HT-29 (cell line): Measurements from ENCODE around the gene PCARE. TPM values are rescaled to one million over a fixed set of nuclear protein-coding genes. Genes with fewer than 3 reads are reported as not detected.

ENCODE experiments used
- DNase-seq: peaks from one replicate; pipeline ENCODE4 v3.0.0-alpha.2; 2015; ENCODE audit warnings: low spot score
- total RNA-seq: library from RNA; depleted of rRNA; stranded (reverse); fragments of >200 nt; shearing (Covaris generic); gene quantifications from 2 replicates; pipeline ENCODE4 v1.2.3, GENCODE V29; 2014

Gene PCARE
- total RNA-seq, 1 experiment from 2014 or later = not detected

DNA sequence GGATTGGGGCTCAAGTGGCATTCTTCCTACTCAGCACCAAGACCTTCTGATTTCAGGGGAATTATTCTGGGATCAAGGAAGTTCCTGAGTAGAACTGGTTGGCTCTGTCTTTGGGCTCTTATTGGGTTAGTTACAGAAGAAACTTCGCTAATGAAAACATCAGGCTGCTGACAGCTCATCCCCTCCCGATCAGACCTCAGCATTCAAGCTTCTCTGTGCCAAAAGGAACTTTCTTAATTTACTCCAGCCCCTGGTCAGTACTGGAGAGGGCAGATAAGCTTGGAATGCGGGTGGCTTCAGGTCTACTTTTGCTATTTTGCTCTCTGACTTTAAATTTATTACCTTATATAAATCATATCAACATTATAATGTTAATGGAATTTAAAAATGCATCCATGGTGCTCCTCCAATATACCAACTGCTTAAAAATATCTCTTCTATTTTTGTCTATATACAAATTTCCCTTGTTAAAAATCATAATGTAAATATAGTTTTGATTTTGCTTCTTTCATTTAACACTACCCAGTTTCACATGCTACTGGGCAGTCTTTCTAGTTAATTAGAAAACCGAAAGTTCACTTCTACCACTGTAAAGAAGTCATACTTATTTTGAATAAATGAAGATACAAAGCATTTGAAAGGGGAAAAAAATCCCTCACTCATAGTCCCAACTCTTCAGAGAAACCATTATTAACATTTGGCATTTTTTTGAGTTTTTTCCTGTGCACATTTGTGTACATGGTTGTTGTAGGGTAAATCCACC is 34.4 kb downstream of the PCARE start:
- DNase-seq = no peak

DNA sequence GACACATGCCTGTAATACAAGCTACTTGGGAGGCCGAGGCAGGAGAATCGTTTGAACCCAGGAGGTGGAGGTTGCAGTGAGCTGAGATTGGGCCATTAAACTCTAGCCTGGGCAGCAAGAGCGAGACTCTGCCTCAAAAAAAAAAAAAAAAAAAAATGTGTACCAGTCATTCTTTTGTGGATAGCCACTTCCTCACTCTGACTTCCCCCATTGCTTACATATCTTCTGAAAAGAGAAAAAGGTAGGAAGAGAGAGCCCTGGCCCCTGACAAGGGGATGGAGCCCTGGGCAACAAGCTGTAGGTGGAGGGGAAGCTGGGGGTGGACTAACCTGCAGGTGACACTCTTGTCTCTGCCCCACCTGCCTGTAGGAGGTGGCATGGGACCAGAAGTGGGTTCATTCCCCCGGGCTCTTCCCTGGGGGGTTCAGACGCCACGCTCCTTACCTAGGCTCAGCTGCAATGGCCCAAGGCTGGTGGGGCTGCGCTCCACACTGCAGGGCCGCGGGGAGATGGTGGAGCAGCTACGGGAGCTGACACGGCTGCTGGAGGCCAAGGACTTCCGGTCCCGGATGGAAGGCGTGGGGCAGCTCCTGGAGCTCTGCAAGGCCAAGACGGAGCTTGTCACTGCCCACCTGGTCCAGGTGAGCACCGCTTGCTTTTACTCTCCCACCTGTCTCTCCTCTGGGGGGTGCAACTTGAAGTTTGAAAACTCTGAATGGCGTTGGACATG is 39.1 kb downstream of the PCARE start:
- no peak for DNase-seq

DNA sequence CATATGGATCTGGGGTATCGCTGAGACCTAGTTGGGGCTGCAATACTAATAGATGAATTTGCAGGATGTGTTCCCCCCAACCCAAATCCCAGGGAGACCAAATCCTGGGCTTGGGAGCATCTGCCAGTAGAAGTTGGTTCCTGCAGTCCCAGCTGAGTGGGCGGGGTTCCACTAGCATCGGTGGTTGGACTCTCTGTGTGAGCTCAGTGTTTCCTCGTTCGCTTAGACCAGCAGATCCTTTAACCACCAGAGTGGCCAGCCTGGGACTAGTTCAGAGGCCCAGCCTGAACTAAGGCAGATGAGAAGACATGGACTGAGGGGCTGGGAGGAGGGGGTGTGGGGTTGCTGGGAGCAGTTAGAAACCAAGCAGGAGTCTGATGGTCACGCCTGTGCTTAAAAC is 40.7 kb downstream of the PCARE start:
- peak; percentile 29 for DNase-seq

DNA sequence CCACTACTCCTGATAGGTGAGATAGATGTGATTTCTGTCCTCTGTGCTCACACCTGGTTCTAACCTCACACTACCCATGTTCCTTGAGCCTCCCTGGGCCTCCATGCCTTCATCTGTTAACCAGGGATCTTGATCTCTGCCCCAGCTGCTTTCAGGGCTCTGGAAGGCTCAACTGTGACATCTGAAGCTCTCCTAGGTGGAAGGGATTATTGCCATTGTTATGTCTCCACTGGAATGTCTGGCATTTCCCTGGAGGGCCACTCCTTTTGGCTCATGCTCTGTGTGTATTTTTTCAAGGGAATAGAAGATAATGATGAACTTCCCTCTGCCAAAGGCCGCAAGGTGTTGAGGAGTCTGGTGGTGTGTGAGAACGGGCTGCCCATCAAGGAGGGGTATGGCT is 41.2 kb downstream of the PCARE start:
- peak; percentile 43 for DNase-seq

DNA sequence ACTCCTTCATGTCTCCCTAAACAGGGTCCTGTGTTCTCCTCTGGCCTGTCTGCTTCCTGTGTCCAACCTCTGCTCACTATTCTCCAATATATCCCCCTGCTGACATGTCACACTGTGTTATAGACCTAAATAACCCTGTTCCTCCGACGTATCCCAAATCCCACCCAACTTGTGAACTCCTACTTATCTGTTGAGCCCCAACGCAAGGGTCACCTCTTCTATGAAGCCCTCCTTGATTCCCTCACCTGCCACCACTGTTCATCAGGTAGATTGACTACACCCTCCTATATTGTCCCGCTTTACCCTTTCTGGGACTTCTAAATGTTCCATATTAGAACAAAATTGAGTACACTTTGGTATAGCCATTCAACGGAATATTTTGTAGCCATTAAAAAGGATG is 42.1 kb downstream of the PCARE start:
- no peak for DNase-seq

DNA sequence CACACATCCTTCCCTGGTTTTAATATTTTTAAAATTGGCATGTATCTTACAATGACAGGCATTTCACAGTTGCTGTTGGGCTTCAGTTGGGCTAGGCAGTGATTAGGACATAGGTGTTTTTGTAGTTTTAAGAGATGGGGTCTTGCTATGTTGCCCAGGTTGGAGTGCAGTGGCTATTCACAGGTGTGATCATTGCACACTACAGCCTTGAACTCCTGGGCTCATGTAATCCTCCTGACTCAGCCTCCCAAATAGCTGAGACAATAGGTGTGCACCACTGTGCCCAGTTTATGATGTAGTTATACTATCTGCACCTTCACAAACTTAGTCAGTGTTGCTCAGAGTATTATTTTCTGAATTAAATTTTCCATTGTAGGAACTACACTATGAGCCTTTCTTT is 43.3 kb downstream of the PCARE start:
- DNase-seq = no peak

DNA sequence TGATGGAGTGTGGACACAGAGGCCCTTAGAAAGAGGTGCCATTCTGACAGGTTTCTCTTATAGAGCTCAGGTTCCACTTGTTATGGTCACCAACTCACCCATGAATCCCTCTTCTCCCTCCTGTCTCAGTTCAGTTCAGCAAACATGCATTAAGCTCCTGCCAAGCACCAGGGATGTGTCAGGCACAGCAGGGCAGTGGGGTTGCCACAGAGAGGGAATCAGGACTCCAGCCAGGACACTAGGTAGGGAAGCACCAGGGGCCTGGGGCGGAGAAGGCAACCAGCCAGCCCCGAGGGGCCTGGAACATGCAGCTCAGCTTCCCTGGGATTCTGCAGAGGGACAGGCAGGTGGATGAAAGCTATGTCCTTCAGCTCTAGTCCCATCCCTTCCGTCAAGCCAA is 48.6 kb downstream of the PCARE start:
- DNase-seq = no peak

DNA sequence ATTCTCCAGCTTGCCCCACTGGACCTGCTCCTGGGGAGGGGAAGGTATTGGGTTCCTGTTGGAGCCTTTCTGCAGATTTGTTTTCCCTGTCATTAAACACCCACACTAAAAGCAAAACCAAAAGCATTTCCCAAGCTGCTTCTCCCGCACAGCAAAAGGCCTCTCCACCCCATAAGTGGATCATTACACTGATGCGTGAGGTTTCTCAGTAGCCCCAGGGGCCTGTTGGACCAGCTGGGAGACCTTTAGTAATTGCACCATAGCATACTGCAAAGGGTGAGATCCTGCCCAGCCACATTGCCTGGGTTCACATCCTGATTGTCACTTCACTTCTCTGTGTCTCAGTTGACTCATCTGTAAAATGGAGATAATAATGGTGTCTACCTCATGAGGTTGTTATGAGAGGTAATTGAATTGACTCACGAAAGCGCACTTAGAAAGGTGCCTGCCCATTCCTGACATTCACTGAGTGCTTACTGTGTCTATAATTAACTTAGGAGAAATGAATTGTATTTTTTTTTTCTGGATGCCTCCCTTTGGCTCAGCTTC is 49.4 kb downstream of the PCARE start:
- no peak for DNase-seq

DNA sequence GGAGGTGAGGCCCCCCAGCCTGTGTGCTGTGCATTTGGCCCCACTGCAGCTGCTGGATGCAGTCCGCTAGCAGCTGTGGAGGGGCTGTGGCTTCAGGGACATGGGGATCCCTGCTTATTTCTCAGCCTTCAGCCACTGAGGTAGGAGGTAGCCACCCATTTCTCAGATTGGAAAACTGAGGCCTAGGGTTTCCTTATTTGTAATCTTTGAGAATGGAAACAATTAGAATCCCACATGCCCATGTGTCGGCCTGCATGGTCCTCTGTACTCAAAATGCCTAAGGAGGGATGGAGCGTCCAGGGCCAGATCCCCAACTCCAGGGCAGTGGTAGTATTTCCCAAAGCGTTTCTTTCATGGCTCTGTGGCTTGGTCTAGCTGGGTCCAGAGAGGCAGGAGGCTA is 51.1 kb downstream of the PCARE start:
- no peak for DNase-seq

DNA sequence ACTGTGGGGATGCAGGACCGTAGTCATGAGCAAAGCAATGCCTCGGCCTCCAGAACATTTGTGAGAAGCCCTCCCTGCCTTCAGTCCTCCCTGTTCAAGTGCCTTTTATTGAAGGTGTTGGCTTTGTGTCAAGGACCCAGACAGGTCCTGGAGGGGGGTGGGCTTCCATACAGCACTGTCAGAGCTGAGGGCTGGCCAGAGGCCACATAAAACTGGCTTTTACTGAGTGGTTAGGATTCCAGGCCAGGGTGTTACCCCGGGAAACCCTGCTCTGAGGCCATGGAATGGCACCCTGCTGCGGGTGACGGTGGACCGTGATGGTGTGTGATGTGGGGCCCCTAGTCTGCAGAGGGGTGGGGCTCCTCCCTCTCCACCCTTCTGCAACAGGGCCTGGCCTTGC is 51.6 kb downstream of the PCARE start:
- no peak for DNase-seq

DNA sequence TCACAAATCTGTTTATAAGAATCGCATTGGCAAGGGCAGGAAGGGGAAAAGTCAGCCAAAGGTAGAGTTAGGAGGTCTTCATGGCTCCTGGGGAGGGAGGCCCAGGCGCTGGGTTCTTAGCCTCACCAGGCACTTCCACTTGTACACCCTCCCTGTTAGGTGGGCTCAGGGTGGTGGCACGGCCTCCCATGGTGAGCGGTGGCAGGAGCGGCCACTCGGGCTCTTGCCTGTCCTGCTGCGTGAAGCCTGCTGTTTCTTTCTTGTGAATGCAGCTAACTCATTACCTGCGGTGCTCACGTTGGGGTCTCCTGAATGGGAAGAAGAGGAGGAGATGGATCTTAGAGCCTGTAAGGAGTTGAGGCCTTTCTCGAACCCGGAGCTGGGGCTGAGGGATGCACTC is 52.4 kb downstream of the PCARE start:
- DNase-seq = no peak

DNA sequence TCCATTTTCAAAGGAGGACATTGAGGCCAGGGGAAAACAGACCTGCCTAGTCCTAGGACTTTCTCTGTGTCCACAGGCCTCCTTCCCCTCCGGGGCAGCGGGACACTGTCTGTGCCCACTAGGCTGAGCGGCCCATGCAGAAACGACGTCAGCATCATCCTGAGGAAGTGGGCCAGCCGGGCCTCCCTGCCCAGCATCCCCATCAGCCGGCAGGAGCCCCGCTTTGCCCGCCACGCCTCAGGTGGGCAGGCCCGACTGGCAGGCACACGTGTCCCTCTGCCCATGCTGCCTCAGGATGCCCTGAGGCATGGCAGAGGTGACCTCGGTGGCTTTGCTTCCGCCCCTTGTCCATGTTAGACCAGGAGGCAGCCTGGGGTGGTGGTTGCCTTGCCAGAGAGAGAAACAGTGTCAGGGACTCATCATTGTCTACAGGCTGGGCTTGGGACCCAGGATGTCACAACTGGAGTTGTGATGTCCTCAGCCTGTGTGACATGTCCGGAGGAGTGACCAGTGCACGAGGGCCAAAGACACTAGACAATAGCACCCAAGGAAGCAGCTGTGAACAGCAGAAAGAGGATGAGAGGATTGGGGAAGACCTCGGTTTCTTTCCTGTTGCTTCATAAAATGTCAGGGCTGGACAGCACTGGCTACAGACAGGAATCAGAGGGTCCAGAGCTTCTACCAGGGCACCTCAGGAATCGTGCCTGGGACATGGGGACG is 56.4 kb downstream of the PCARE start:
- DNase-seq = no peak

DNA sequence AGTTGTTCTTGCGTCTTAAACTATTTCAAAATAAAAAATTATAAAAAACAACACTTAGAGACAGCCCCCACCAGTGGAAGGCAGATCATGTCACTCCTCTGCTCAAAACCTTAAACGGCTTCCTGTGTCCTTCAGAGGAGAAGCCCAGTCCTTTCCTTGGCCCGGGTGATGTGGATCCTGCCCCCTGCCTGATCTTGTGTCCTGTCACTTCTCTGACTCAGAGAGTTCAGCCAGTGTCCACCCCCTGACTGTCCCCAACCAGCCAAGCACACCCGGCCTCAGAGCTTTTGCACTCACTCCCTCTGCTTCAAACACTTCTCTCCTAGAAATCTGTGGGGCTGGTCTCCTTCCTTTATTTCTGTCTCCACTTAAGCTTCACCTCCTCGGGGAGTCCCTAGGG is 57.8 kb downstream of the PCARE start:
- DNase-seq = no peak

DNA sequence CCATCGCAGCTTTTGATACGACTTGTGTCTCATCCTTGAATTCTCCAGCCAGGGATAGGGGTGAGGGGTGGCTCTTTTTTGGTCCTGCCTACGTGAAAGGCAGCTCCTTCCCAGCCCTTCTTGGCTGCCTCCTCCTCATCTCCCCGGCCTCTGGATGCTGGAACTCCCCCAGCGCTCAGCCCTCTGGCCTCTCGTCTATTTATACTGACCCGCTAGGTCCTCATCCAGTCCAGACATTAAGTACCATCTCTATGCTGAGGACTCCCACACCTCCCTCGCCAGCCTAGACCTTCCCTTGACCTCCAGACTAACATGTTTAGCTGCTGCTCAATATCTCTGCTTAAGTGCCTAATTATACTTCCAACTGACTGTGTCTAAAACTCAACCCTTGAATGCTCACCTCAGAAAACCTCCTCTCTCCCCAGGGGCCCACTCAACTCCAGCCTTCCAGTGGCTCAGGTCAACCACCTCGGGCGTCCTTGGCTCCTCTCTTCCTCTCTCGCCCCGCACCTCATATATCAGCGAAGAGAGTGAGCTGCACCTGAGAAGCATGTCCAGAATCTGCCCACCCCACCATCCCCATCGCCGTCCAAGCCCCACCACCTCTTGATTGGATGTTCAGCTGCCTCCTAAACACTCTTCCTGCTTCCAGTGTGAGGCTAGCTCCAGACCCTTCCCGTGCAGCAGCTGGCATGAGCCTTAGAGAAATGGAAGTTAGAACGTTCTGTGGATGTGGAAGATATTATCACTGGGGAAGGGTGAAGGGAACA is 58.4 kb downstream of the PCARE start:
- no peak for DNase-seq

DNA sequence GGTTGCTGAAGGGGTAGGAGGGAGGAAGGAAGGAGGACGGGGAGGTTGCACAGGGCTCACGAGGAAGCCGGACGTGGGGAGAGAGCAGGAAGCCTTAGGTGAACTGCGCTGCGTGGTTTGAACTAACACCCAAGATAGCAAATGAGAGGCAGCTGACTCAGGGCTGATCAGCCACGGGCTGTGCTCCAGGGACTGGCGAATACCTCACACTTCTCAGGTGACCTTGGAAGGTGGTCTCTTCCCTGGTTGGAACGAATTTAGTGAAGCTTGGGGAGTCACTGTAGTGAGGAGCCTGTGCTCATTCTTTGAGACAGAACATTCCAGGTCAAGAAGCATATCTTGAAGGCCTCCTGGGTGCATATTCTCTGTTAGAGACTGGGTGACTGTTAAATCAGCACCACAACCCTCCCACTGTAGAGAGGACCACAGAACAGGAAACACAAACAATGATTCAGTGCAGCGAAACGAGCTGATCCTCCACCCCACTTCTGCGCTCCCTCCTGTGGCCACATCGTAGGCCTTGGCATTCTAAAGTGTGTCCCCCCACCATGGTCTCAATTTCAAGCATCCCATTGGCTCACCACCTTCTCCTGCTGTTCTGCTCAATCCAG is 59.4 kb downstream of the PCARE start:
- no peak for DNase-seq

DNA sequence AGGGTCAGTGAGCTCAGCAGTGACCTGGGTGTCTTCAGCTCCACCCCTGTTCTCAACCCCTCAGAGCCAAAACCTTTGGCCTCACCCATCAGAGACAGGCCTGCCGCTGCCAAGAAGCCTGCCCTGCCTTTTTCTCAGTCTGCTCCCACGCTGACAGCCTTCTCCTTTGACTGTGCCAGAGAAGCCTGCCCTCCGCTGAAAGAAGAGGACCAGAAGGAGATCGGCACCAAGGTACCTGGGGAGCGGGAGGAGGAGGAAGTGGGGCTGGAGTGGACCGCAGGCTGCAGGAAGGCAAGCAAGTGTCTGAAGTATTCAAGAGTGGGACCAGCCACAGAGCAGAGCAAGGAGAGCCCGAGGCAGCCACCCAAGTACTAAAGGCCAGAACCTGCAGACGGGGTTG is 60.0 kb downstream of the PCARE start:
- DNase-seq = no peak

DNA sequence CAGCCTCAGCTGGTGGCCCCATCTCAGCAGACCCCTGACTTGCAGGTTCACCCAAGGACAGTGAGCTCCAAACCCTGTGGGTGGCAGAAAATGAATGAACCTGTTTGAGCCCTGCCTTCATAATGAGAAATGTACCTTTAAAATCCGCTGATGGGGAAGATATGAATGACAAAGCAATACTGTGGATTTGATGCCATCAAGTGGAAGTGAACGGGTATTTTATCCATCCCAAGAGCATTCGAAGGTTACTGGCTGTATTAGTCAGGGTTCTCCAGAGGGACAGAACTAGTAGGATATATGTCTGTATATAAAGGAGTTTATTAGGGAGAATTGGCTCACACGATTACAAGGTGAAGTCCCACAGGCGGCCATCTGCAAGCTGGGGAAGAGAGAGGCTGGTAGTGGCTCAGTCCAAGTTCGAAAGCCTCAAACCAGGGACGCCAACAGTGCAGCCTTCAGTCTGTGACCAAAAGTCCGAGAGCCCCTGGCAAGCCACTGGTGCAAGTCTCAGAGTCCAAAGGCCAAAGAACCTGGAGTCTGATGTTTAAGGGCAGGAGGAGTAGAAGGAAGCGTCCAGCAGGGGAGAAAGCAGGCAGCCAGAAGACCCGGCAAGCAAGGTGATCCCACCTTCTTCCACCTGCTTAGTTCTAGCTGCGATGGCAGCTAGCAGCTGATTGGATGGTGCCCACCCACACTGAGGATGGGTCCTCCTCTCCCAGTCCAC is 61.1 kb downstream of the PCARE start:
- peak; percentile 45 for DNase-seq

DNA sequence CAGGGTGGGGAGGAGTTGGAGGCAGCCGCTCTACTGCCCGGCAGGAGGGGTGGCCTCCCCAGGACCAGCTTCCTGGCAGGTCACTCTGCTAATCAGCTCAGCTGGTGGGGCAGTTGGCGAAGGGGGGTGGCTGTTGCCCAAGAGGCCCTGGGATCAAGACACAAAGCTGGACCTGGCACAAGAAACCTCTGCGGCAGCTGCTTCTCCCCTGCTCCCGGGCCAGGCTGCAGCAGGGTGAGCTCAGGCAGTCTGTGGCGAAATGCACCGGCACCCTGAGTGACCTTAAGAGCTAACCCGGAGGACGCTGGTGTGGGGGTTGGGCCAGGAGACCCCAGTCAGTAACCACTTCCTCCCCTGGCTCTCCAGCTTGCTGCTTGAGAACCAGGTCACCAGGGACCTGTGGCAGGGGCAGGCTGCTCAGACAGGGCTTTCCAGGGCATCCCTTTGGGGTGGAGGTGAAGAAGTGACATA is 62.1 kb downstream of the PCARE start:
- DNase-seq = no peak
